GM12891 (cell line): ENCODE results near the gene ADRA2B.

Source experiments
- PAX5 ChIP-seq: IDR thresholded peaks from 2 replicates; pipeline ENCODE4 v1.6.1; 2011; ENCODE audit warnings: low read length, moderate library complexity, mild to moderate bottlenecking; ENCODE audit not compliant: insufficient read depth, severe bottlenecking
- POLR2A ChIP-seq: IDR thresholded peaks from 2 replicates; pipeline ENCODE4 v1.6.1; 2011; ENCODE audit warnings: low read depth, low read length, control low read depth
- POLR2AphosphoS5 ChIP-seq: IDR thresholded peaks from 2 replicates; pipeline ENCODE4 v1.6.1; 2011; ENCODE audit warnings: low read depth, low read length, control low read depth
- POU2F2 ChIP-seq: IDR thresholded peaks from 2 replicates; pipeline ENCODE4 v1.6.1; 2011; ENCODE audit warnings: low read depth, mild to moderate bottlenecking, control low read depth, low read length, moderate library complexity
- SPI1 ChIP-seq: IDR thresholded peaks from 2 replicates; pipeline ENCODE4 v1.6.1; 2011; ENCODE audit warnings: low read depth, low read length, control low read depth
- TAF1 ChIP-seq: IDR thresholded peaks from 2 replicates; pipeline ENCODE4 v1.6.1; 2011; ENCODE audit warnings: low read depth, low read length, control low read depth

DNA sequence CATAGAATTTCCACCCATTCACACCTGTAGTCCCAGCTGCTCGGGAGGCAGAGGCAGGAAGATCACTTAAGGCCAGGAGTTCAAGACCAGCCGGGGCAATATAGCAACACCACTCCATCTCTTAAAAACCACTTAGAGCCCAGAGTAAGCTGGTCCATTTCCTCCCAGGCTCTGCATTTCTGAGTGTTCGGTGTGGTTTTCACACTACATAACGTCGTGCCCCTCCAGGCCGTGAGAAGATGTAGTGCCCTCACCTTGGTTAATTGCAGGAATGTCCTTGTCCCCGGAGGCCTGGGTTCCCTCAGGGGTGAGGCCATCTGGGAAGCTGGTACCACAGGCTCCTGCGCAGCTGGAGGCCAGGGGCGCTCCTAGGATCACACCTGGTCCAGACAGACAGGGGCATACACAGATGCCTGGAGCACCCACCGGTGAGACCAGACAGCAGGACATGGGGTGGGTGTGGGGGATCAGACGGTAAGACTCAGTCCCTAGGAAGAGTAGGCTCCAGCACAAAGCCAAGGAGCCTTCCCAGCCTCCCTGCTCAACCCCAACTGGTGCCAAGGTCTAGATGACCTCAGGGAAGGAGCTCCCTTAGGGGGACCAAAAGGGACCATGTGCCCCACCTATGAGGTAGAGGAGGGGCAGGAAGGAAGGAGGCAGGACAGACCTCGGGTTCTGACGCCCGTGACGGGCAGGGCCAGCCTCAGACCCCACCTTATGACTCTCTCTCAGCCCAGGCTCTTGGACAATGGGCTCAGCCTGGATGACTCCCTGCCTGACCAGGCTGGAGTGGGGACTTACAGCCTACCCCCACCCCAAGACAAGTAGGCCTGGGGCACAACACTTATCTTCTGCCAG lies 21.2 kb upstream of the ADRA2B start:
- TF ChIP-seq POLR2A, result peak; percentile 80; the same call in 1 of the 2 replicates
- TF ChIP-seq POLR2AphosphoS5, result peak; percentile 24; the same call in 1 of the 2 replicates
- no peak for TF ChIP-seq TAF1
- TF ChIP-seq POU2F2, result 0 out of 2 replicates have a peak, but pooled peaks have one; percentile 33
- no peak for TF ChIP-seq SPI1
- TF ChIP-seq PAX5, result no peak
